H1 (cell line): Measurements from ENCODE around the gene NRAS. TPM values are rescaled to one million over a fixed set of nuclear protein-coding genes. Genes with fewer than 3 reads are reported as not detected.

Source experiments
- CTCF ChIA-PET: fragments of 300-600 bp; sonication (Branson Sonifier 250); formaldehyde crosslinking; loops from one replicate; lab custom pipeline; 2021; ENCODE audit not compliant: partially characterized antibody; lab: Charles Lee
- POLR2A ChIA-PET: fragments of 300-600 bp; sonication (Branson Sonifier 250); formaldehyde crosslinking; loops from one replicate; lab custom pipeline; 2021; ENCODE audit warnings: inconsistent platforms; ENCODE audit not compliant: partially characterized antibody; lab: Charles Lee
- DNase-seq, 2 experiments: peaks; one replicate each; pipeline versions ENCODE4 v3.0.0 to v3.0.0-alpha.2; 2010 to 2022; ENCODE audit warnings: low spot score in 2 of 2, low read depth in 1 of 2, mixed read lengths in 1 of 2
- FAIRE-seq: peaks from 2 replicates; lab custom pipeline; 2011; peaks lifted over from hg19 to GRCh38; lab: Jason Lieb, UNC
- H2AFZ ChIP-seq: 2 replicates; pipeline ENCODE4 v1.8.1; 2012; ENCODE audit warnings: low read length, inconsistent platforms
- H2AK5ac ChIP-seq: 2 replicates; pipeline ENCODE4 v1.6.1; 2013; ENCODE audit warnings: low read depth, low read length
- H2BK120ac ChIP-seq: replicated peaks from 2 replicates; pipeline ENCODE3; 2013; ENCODE audit warnings: low read depth, low read length, inconsistent platforms
- H2BK12ac ChIP-seq: 2 replicates; pipeline ENCODE4 v1.6.1; 2013; ENCODE audit warnings: low read depth, low read length
- H2BK15ac ChIP-seq: 2 replicates; pipeline ENCODE4 v1.6.1; 2013; ENCODE audit warnings: low read length
- H2BK20ac ChIP-seq: 2 replicates; pipeline ENCODE4 v1.6.1; 2013; ENCODE audit warnings: low read length
- H2BK5ac ChIP-seq: 2 replicates; pipeline ENCODE4 v1.6.1; 2013; ENCODE audit warnings: low read depth, low read length
- H3K14ac ChIP-seq: 2 replicates; pipeline ENCODE4 v1.6.1; 2013; ENCODE audit warnings: inconsistent platforms; ENCODE audit not compliant: insufficient read length
- H3K18ac ChIP-seq: 2 replicates; pipeline ENCODE4 v1.6.1; 2013; ENCODE audit warnings: low read length; ENCODE audit errors: extremely low read depth
- H3K23ac ChIP-seq: 2 replicates; pipeline ENCODE4 v1.6.1; 2013; ENCODE audit warnings: inconsistent platforms; ENCODE audit not compliant: insufficient read length
- H3K23me2 ChIP-seq: 2 replicates; pipeline ENCODE4 v1.6.1; 2013; ENCODE audit warnings: low read depth, low read length
- H3K27ac ChIP-seq: 2 replicates; pipeline ENCODE4 v1.6.1; 2011; ENCODE audit warnings: low read depth, low read length, inconsistent platforms
- H3K27me3 ChIP-seq, 4 experiments: replicated peaks in 1 of 4; 1 replicate in 1 of 4; 2 replicates in 3 of 4; pipeline versions ENCODE4 v1.6.1 to v1.8.1; 2011 to 2013; ENCODE audit warnings: low read length in 3 of 4, mild to moderate bottlenecking in 3 of 4, inconsistent platforms in 2 of 4, mixed read lengths in 2 of 4, moderate library complexity in 1 of 4; ENCODE audit not compliant: control insufficient read depth in 3 of 4, insufficient read depth in 3 of 4; ENCODE audit errors: extremely low read depth in 1 of 4
- H3K36me3 ChIP-seq, 4 experiments: 2 replicates each; pipeline versions ENCODE4 v1.6.1 to v1.8.1; 2011 to 2013; ENCODE audit warnings: mild to moderate bottlenecking in 4 of 4, low read length in 3 of 4, moderate library complexity in 2 of 4, control low read depth in 1 of 4, inconsistent platforms in 1 of 4; ENCODE audit not compliant: insufficient read depth in 4 of 4, control insufficient read depth in 2 of 4
- H3K4ac ChIP-seq: replicated peaks from 2 replicates; pipeline ENCODE3; 2013; ENCODE audit warnings: low read length, low read depth, mixed read lengths, inconsistent platforms; ENCODE audit not compliant: insufficient read length
- H3K4me1 ChIP-seq, 4 experiments: replicated peaks in 1 of 4; 1 replicate in 1 of 4; 2 replicates in 3 of 4; pipeline versions ENCODE4 v1.6.1 to v1.8.1; 2011 to 2013; ENCODE audit warnings: low read length in 3 of 4, inconsistent platforms in 2 of 4, mixed read lengths in 1 of 4; ENCODE audit not compliant: insufficient read depth in 4 of 4, control insufficient read depth in 3 of 4
- H3K4me2 ChIP-seq, 2 experiments: 2 replicates each; pipeline versions ENCODE4 v1.6.1 to v1.8.1; 2011 to 2013; ENCODE audit warnings: low read depth in 2 of 2, low read length in 2 of 2, control low read depth in 1 of 2, inconsistent platforms in 1 of 2, mild to moderate bottlenecking in 1 of 2; ENCODE audit not compliant: insufficient read depth in 1 of 2
- H3K4me3 ChIP-seq, 4 experiments: fragments of 200-600, 300-600 bp in 1 of 4; sonication (generic), shearing (Covaris generic), sonication (Bioruptor Twin) in 1 of 4; 2 replicates each; pipeline versions ENCODE4 v1.5.1 to v1.8.1; 2011 to 2016; ENCODE audit warnings: low read length in 4 of 4, low read depth in 3 of 4, control low read depth in 2 of 4, inconsistent platforms in 2 of 4, mild to moderate bottlenecking in 2 of 4, mixed read lengths in 1 of 4, moderate library complexity in 1 of 4; ENCODE audit not compliant: insufficient read depth in 2 of 4; ENCODE audit errors: extremely low read depth in 1 of 4
- H3K56ac ChIP-seq: replicated peaks from 2 replicates; pipeline ENCODE3; 2013; ENCODE audit warnings: low read depth, mild to moderate bottlenecking, mixed read lengths, low read length, inconsistent platforms; ENCODE audit not compliant: insufficient read length
- H3K79me1 ChIP-seq: 2 replicates; pipeline ENCODE4 v1.6.1; 2013; ENCODE audit warnings: low read depth, low read length, control low read depth
- H3K79me2 ChIP-seq, 2 experiments: 2 replicates each; pipeline versions ENCODE4 v1.6.1 to v1.8.1; 2012 to 2013; ENCODE audit warnings: low read length in 2 of 2, mild to moderate bottlenecking in 2 of 2, inconsistent platforms in 1 of 2; ENCODE audit not compliant: insufficient read depth in 2 of 2, control insufficient read depth in 1 of 2
- H3K9ac ChIP-seq, 4 experiments: replicated peaks in 1 of 4; 1 replicate in 1 of 4; 2 replicates in 3 of 4; pipeline versions ENCODE4 v1.6.1 to v1.8.1; 2011 to 2013; ENCODE audit warnings: low read depth in 3 of 4, low read length in 3 of 4, control low read depth in 2 of 4, mild to moderate bottlenecking in 2 of 4, moderate library complexity in 2 of 4, inconsistent platforms in 1 of 4; ENCODE audit errors: extremely low read depth in 1 of 4
- H3K9me3 ChIP-seq, 2 experiments: 2 replicates each; pipeline versions ENCODE4 v1.6.1 to v1.8.1; 2012 to 2013; ENCODE audit warnings: mild to moderate bottlenecking in 2 of 2, moderate library complexity in 2 of 2, control low read depth in 1 of 2, inconsistent platforms in 1 of 2, low read depth in 1 of 2, low read length in 1 of 2, mixed read lengths in 1 of 2; ENCODE audit not compliant: insufficient read depth in 2 of 2
- H4K20me1 ChIP-seq, 2 experiments: replicated peaks in 1 of 2; 2 replicates each; pipeline versions ENCODE3 to v1.8.1; 2011 to 2013; ENCODE audit warnings: inconsistent platforms in 2 of 2, low read length in 2 of 2, mild to moderate bottlenecking in 1 of 2; ENCODE audit not compliant: insufficient read depth in 2 of 2, control insufficient read depth in 1 of 2
- H4K5ac ChIP-seq: 2 replicates; pipeline ENCODE4 v1.6.1; 2013; ENCODE audit warnings: low read length, low read depth, mixed read lengths, inconsistent platforms; ENCODE audit not compliant: insufficient read length
- H4K8ac ChIP-seq: 2 replicates; pipeline ENCODE4 v1.8.0; 2013; ENCODE audit warnings: mild to moderate bottlenecking, moderate library complexity, low read length, inconsistent platforms; ENCODE audit not compliant: insufficient read depth; ENCODE audit errors: extremely low read depth
- H4K91ac ChIP-seq: replicated peaks from 2 replicates; pipeline ENCODE3; 2013; ENCODE audit warnings: low read length, mixed read lengths, inconsistent platforms; ENCODE audit not compliant: insufficient read length
- GTF2F1 ChIP-seq: IDR thresholded peaks from 2 replicates; pipeline ENCODE4 v1.6.1; 2012; ENCODE audit warnings: low read depth, low read length, improper control_type of control experiment, borderline replicate concordance
- SIN3A ChIP-seq, 2 experiments: IDR thresholded peaks in 1 of 2; conservative IDR thresholded peaks in 1 of 2; 2 replicates each; pipeline ENCODE4 v1.6.1; 2011 to 2012; ENCODE audit warnings: low read length in 2 of 2, improper control_type of control experiment in 1 of 2, low read depth in 1 of 2, mild to moderate bottlenecking in 1 of 2
- SIRT6 ChIP-seq: IDR thresholded peaks from one replicate; pipeline ENCODE4 v1.7.1; 2012; ENCODE audit warnings: low read length, inconsistent platforms
- SIX5 ChIP-seq: IDR thresholded peaks from 2 replicates; pipeline ENCODE4 v1.6.1; 2011; ENCODE audit warnings: mild to moderate bottlenecking, low read depth, low read length
- SP2 ChIP-seq: IDR thresholded peaks from 2 replicates; pipeline ENCODE4 v1.6.1; 2012; ENCODE audit warnings: mild to moderate bottlenecking, low read length, inconsistent platforms
- TCF12 ChIP-seq: IDR thresholded peaks from 2 replicates; pipeline ENCODE4 v1.6.1; 2011; ENCODE audit warnings: low read depth, mild to moderate bottlenecking, low read length
- USF2 ChIP-seq: IDR thresholded peaks from 2 replicates; pipeline ENCODE4 v1.6.1; 2011; ENCODE audit warnings: low read length, improper control_type of control experiment
- WGBS, 2 experiments: shearing (Covaris generic) in 1 of 2; methylation state at CpG; one replicate each; pipeline versions ENCODE4 v1.1.6 to v1.1.7; 2013 to 2015; ENCODE audit warnings: low lambda C conversion rate in 2 of 2, mixed read lengths in 2 of 2, inconsistent platforms in 1 of 2, low coverage in 1 of 2, missing lambda C conversion rate in 1 of 2; ENCODE audit not compliant: insufficient replicate concordance in 2 of 2, insufficient coverage in 1 of 2, insufficient read length in 1 of 2; ENCODE audit errors: extremely low coverage in 1 of 2, missing lambda C conversion rate in 1 of 2; 5-methylcytosine and 5-hydroxymethylcytosine counted together
- polyA plus RNA-seq, 7 experiments: library from polyadenylated mRNA; depleted of rRNA in 3 of 7; stranded (reverse) in 5 of 7; unstranded in 2 of 7; fragments of >200 nt in 5 of 7; fragments of 200-250 nt in 2 of 7; gene quantifications; 1 replicate in 5 of 7; 2 replicates in 1 of 7; 4 replicates in 1 of 7; pipeline versions ENCODE4 v1.2.1 to v1.2.3, GENCODE V29; 2011 to 2013; ENCODE audit warnings: missing spikeins in 2 of 7, mixed read lengths in 2 of 7
- total RNA-seq: library from RNA; stranded (reverse); fragmentation: NEBNext Ultra II Directional; extraction: Animal tissue kit (Norgen Biotek cat#: 25700); gene quantifications from 2 replicates; pipeline ENCODE4 v1.2.1, GENCODE V29; 2021

NRAS gene
- total and polyA plus RNA-seq, 2 of the 8 experiments (the other 6 are each of a cell fraction or from before 2014, with no cell fraction given): 24.5 to 65.1 TPM

GRCh38 chr1:114737314-114737849 is 20.8 kb upstream of the NRAS start:
- Histone ChIP-seq H4K20me1 (peaks cover 3 to 8% of the 10 kb centered on the region in 2 experiments), H3K36me3 (peaks cover 34 to 80% (median 56%) of the 10 kb centered on the region in 4 experiments)
- WGBS, 2 experiments: 94% methylated on average over 6 of the region's 6 CpGs; no CpG with 5 or more reads in 1 of the 2 experiments

More at GRCh38 chr1:114737314-114737849, 20.8 kb upstream of the NRAS start:
- Histone ChIP-seq H3K23me2 (no peaks in the 10 kb centered on the region), H3K79me2 (peaks cover under 1 to 58% of the 10 kb centered on the region in 2 experiments; a peak in 3 of 4 replicates), H3K4me3 (no peak overlapping the region), H3K14ac (no peak overlapping the region), H4K91ac (no peak overlapping the region), H2BK12ac (no peak overlapping the region), H3K27me3 (no peaks in the 10 kb centered on the region), H4K8ac (peak overlapping the region; percentile 65; the same call in 1 of the 2 replicates), H2BK15ac (no peak overlapping the region), H3K79me1 (0 out of 2 replicates have a peak, but pooled peaks cover 2% of the 10 kb centered on the region), H3K4ac (no peak overlapping the region), H3K23ac (no peak overlapping the region), H3K9ac (no peak overlapping the region), H2BK120ac (no peak overlapping the region), H2BK20ac (no peak overlapping the region), H2AK5ac (no peak overlapping the region), H4K5ac (no peak overlapping the region), H3K9me3 (no peaks in the 10 kb centered on the region), H3K18ac (no peak overlapping the region), H2BK5ac (no peak overlapping the region), H3K27ac (no peak overlapping the region), H3K4me1 (no peaks in the 10 kb centered on the region), H2AFZ (no peak overlapping the region), H3K4me2 (no peak overlapping the region), H3K56ac (no peak overlapping the region)
- POLR2A ChIA-PET: interaction anchor here (1.3 to 3.3 kb wide), 8 partner anchors 12 to 28 kb away, joined by 3 to 18 read pairs (median 4); partner anchors contain the start of genes CSDE1 and NRAS
- TF ChIP-seq USF2 (no peak), SIX5 (no peak), SP2 (no peak), SIRT6 (no peak), GTF2F1 (no peak), TCF12 (no peak), SIN3A (conservative IDR thresholded peaks at IDR 0.05 in 1 of 2, IDR thresholded peaks at IDR 0.05 in 1 of 2; ENCODE audit: low read depth in 1 of 2, low read length in 2 of 2) (no peak)
- FAIRE-seq (no peak), DNase-seq (no peak)
- CTCF ChIA-PET: no interaction called here
